HUES64 (cell line): Measurements from ENCODE around the gene DIP2C.
A peak's percentile ranks its signal among the peaks of the same experiment; 100 is the strongest.
"Not testable (repeated sequence)": the region's sequence is repeated elsewhere in the genome, so short reads cannot be mapped to it uniquely, and the experiment has no call there.

Source experiments
- H3K27ac ChIP-seq: 2 replicates; pipeline ENCODE4 v1.7.0; 2013; ENCODE audit warnings: low read depth, low read length, inconsistent platforms
- H3K27me3 ChIP-seq: 2 replicates; pipeline ENCODE4 v1.6.1; 2013; ENCODE audit warnings: mild to moderate bottlenecking, low read length; ENCODE audit not compliant: insufficient read depth
- H3K36me3 ChIP-seq: 2 replicates; pipeline ENCODE4 v1.6.1; 2013; ENCODE audit warnings: mild to moderate bottlenecking, low read length; ENCODE audit not compliant: insufficient read depth
- H3K4me1 ChIP-seq: 2 replicates; pipeline ENCODE4 v1.6.1; 2013; ENCODE audit warnings: mild to moderate bottlenecking, low read length, moderate library complexity; ENCODE audit not compliant: insufficient read depth
- H3K4me3 ChIP-seq: 2 replicates; pipeline ENCODE4 v1.5.1; 2013; ENCODE audit warnings: mild to moderate bottlenecking, low read length, moderate library complexity
- H3K9ac ChIP-seq: 2 replicates; pipeline ENCODE4 v1.6.1; 2013; ENCODE audit warnings: mild to moderate bottlenecking, low read depth, low read length
- H3K9me3 ChIP-seq: 2 replicates; pipeline ENCODE4 v1.6.1; 2013; ENCODE audit warnings: low read depth, low read length; ENCODE audit not compliant: insufficient read depth
- WGBS: fragments of 150-250, 120-280 bp; methylation state at CpG from one replicate; pipeline ENCODE4 v1.1.7; 2013; ENCODE audit warnings: missing lambda C conversion rate; 5-methylcytosine and 5-hydroxymethylcytosine counted together

The DIP2C gene

DNA sequence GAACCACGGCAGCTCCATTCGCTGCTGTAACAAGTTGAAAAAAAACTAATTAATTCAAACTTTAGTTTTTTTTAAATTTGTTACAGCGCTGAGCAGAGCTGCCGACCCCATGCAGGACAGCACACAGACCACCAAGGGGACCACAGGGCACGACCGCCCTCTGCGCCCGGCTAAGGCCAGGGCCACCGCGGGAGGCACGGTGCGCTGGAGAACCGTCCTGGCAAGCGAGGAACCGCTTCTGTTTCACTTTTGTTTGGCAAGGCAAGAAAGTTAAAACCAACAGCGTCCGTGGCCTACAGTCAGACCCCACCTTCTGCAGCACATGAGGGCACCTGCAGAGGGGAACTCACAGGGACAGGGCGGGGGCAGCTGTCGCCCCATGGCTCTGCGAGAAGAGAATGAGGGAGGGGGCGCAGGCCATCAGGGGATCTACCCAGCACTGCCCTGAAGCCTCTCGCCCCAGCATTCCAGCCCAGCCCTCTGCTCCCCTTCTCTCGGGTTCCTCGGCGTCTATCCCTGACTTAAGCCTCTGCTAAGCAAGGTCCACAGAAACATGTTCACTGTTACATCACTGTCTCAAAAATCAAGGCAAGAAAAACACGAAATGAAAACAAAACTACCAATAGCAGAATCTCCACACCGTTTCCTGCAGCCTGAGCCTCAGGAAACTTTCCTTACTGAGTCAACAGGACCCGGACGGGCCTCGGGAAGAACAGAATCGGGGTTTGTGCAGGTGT, 204.4 kb downstream of the DIP2C start:
- WGBS: 33% methylated on average over 31 of the region's 31 CpGs
- Histone ChIP-seq H3K9ac (no peak overlapping the region), H3K36me3 (no peaks in the 10 kb centered on the region), H3K4me3 (peak overlapping the region; percentile 40), H3K27ac (no peak overlapping the region), H3K27me3 (peaks cover 34% of the 10 kb centered on the region), H3K9me3 (no peaks in the 10 kb centered on the region), H3K4me1 (peaks cover 24% of the 10 kb centered on the region; the same call in 1 of the 2 replicates)

DNA sequence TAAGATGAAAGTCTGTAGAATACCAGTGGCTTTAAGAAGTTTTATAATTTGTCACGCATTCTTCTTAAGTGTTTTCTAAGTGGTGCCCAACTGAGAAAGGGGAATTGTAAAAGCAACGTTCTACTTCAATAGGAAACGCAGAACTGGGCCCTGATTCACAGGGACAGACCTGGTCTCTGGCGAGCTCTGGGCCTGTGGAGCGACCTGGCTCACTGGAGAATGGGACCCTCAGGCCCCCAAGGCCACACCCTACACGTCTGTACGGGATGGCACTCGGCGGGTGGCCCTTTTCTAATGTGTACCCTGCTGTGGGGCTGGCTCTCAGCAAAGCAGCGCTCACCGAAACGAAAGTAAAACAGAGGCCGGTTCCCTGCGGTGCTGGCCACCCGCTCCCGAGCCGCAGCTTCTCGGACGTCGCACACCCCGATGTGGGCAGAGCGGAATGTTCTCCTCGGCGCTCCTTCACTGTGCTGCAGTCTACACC, 205.0 kb downstream of the DIP2C start:
- H3K4me3 ChIP-seq: peak overlapping the region; percentile 40
- H3K27me3 ChIP-seq: peaks cover 34% of the 10 kb centered on the region
- no peaks in the 10 kb centered on the region for H3K9me3 ChIP-seq
- H3K27ac ChIP-seq: no peak overlapping the region
- no peaks in the 10 kb centered on the region for H3K36me3 ChIP-seq
- H3K4me1 ChIP-seq: peaks cover 24% of the 10 kb centered on the region; the same call in 1 of the 2 replicates
- WGBS: 10% methylated on average over 24 of the region's 24 CpGs
- no peak overlapping the region for H3K9ac ChIP-seq

- 94% methylated on average over 19 of the region's 19 CpGs for WGBS
- H3K27ac ChIP-seq: no peak overlapping the region
- H3K36me3 ChIP-seq: no peaks in the 10 kb centered on the region
- no peak overlapping the region for H3K9ac ChIP-seq
- peaks cover 32% of the 10 kb centered on the region for H3K27me3 ChIP-seq
- H3K9me3 ChIP-seq: no peaks in the 10 kb centered on the region
- no peak overlapping the region for H3K4me3 ChIP-seq
- peaks cover 24% of the 10 kb centered on the region; the same call in 1 of the 2 replicates for H3K4me1 ChIP-seq
Measured at GRCh38 chr10:483261-483660, 206.2 kb downstream of the DIP2C start.

DNA sequence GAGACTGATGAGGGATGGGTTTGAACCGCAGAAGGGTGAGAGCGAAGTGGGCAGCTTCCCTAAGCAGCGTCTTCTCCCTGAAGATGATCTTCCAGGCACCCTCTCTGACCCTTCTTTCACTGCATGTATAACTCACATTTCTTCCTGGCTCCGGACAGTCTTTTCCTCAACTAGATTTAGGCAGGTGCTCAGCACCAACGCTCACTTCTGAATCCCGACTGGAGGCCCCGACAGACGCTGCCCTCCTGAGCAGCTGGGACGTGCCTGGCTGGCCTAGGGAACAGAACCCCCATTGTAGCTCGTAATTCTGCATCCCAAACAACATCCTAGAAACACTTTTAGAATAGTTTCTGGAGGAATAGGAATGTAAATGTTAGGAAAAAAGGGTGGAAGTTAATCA, 206.6 kb downstream of the DIP2C start:
- WGBS: 96% methylated on average over 9 of the region's 10 CpGs

DNA sequence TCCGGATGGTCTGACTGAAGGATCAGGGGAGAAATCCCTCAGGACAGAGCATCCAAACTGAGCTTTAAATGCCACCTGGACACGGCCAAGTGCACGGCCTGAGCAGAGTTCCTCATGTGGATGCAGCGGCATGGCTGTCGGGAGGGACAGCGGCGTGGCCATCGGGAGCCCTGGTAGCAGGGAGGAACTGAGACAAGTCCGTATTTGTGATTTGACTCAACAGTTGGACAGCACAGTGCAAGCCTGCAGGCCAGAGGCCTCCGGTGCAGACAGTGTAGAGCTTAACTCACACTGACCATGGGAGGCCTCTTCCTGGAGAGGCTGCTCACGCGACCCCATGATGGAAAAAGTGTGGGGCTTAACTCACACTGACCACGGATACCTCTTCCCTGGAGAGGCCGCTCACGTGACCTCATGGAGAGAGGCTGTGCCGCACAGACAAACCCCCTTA, 207.4 kb downstream of the DIP2C start:
- Histone ChIP-seq H3K36me3 (no peaks in the 10 kb centered on the region), H3K4me1 (peaks cover 23% of the 10 kb centered on the region; the same call in 1 of the 2 replicates), H3K27me3 (peaks cover 29% of the 10 kb centered on the region), H3K9me3 (no peaks in the 10 kb centered on the region), H3K27ac (no peak overlapping the region), H3K4me3 (no peak overlapping the region), H3K9ac (no peak overlapping the region)
- 95% methylated on average over 16 of the region's 16 CpGs for WGBS

More for the DNA sequence above, 206.6 kb downstream of the DIP2C start:
- Histone ChIP-seq H3K27me3 (peaks cover 32% of the 10 kb centered on the region), H3K4me3 (no peak overlapping the region), H3K9ac (no peak overlapping the region), H3K36me3 (no peaks in the 10 kb centered on the region), H3K9me3 (no peaks in the 10 kb centered on the region), H3K4me1 (peaks cover 24% of the 10 kb centered on the region; the same call in 1 of the 2 replicates), H3K27ac (no peak overlapping the region)

GRCh38 chr10:481628-482027, 207.8 kb downstream of the DIP2C start:
- Histone ChIP-seq H3K4me3 (no peak overlapping the region), H3K9ac (no peak overlapping the region), H3K36me3 (no peaks in the 10 kb centered on the region), H3K4me1 (peaks cover 19% of the 10 kb centered on the region; the same call in 1 of the 2 replicates), H3K27ac (no peak overlapping the region), H3K27me3 (peaks cover 24% of the 10 kb centered on the region), H3K9me3 (no peaks in the 10 kb centered on the region)
- 96% methylated on average over 15 of the region's 15 CpGs for WGBS

DNA sequence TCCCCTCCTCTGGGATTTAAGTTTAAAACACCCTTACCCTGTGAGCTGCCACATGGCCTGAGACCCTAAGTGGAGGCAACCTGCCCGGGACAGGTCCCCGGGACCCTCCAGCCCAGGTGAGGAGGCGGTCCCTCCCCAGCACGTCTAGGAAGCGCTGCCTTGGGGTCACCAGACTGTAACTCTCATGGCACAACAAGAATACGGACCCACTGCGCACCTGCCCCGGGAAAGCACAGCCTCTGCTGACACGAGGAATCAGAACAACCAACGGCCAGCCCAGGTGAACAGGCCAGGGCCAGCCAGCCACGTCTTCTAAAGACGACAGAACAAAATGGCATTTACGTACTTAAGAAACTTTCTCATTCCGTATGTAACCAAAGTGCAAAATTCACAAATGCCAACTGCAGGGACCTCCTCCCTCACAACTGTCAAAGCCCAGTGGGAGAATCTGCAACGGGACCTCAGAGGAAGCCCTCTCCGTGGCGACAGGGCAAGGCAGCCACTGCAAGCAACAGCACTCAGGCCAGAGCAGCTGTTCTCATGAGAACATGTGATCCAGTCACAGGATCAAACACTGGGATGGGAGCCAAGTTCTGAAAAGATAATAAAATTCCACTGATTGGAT, 208.4 kb downstream of the DIP2C start:
- WGBS: 93% methylated on average over 17 of the region's 17 CpGs
- Histone ChIP-seq H3K4me1 (peaks cover 17% of the 10 kb centered on the region; the same call in 1 of the 2 replicates), H3K9me3 (no peaks in the 10 kb centered on the region), H3K36me3 (no peaks in the 10 kb centered on the region), H3K27me3 (peaks cover 20% of the 10 kb centered on the region; the same call in 1 of the 2 replicates), H3K4me3 (no peak overlapping the region), H3K27ac (no peak overlapping the region), H3K9ac (no peak overlapping the region)

- Histone ChIP-seq H3K9me3 (no peaks in the 10 kb centered on the region), H3K27ac (no peak overlapping the region), H3K4me3 (no peak overlapping the region), H3K36me3 (no peaks in the 10 kb centered on the region), H3K9ac (no peak overlapping the region), H3K4me1 (peaks cover 12% of the 10 kb centered on the region; the same call in 1 of the 2 replicates), H3K27me3 (peaks cover 15% of the 10 kb centered on the region; the same call in 1 of the 2 replicates)
- 95% methylated on average over 23 of the region's 23 CpGs for WGBS
Measured at GRCh38 chr10:480498-480927, 209.0 kb downstream of the DIP2C start.

- H3K9ac ChIP-seq: not testable (repeated sequence)
Measured at GRCh38 chr10:479706-480497, 209.6 kb downstream of the DIP2C start.

DNA sequence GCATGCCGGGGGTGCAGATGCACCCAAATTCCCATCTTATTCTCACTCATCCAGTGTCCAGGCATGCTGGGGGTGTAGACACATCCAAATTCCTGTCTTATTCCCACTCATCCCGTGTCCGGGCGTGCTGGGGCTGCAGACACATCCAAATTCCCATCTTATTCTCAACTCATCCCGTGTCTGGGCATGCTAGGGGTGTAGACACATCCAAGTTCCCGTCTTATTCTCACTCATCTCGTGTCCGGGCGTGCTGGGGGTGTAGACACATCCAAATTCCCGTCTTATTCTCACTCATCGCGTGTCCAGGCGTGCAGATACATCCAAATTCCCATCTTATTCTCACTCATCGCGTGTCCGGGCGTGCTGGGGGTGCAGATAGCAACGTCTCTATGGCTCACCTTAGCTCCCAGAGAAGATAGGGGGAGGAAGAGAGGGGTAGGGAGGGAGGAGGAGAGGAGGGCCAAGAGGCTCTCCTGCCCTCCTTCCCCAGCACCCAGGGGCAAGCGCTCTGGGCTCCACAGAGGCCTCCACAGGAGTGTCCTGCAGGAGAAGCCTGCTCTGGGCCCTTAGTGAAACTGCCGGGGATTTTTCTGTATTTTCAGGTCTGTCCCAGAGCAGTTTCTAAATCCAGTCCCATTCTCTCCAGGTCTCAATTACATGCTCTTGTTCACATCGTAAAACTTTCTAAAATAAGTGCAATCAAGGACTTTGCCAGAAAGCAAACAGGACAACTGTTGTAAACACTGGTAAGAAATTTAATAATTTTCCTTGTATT, 210.8 kb downstream of the DIP2C start:
- Histone ChIP-seq H3K27ac (no peak overlapping the region), H3K9ac (no peak overlapping the region), H3K4me3 (no peak overlapping the region), H3K4me1 (no peaks in the 10 kb centered on the region), H3K9me3 (no peaks in the 10 kb centered on the region), H3K36me3 (no peaks in the 10 kb centered on the region), H3K27me3 (no peaks in the 10 kb centered on the region)
- 95% methylated on average over 21 of the region's 21 CpGs for WGBS

More at GRCh38 chr10:479706-480497, 209.6 kb downstream of the DIP2C start:
- 94% methylated on average over 33 of the region's 33 CpGs for WGBS
- H3K4me1 ChIP-seq, H3K36me3 ChIP-seq, H3K27me3 ChIP-seq, H3K9me3 ChIP-seq, H3K27ac ChIP-seq, H3K4me3 ChIP-seq: not testable (repeated sequence)
